B cell (primary cell): ENCODE results near the gene BIRC5.

Experiments used
- EZH2 ChIP-seq: IDR thresholded peaks from 2 replicates; pipeline ENCODE4 v1.6.1; 2012; ENCODE audit warnings: borderline replicate concordance, low read depth, mild to moderate bottlenecking, moderate library complexity, low read length; ENCODE audit not compliant: insufficient read depth, poor library complexity, severe bottlenecking
- TF ChIP-seq, protein P1 (sequence below): fragments of 200-600 bp; IDR thresholded peaks from one replicate; pipeline ENCODE4 v1.8.0; 2022; ENCODE audit warnings: antibody characterized with exemption, mild to moderate bottlenecking

DNA sequence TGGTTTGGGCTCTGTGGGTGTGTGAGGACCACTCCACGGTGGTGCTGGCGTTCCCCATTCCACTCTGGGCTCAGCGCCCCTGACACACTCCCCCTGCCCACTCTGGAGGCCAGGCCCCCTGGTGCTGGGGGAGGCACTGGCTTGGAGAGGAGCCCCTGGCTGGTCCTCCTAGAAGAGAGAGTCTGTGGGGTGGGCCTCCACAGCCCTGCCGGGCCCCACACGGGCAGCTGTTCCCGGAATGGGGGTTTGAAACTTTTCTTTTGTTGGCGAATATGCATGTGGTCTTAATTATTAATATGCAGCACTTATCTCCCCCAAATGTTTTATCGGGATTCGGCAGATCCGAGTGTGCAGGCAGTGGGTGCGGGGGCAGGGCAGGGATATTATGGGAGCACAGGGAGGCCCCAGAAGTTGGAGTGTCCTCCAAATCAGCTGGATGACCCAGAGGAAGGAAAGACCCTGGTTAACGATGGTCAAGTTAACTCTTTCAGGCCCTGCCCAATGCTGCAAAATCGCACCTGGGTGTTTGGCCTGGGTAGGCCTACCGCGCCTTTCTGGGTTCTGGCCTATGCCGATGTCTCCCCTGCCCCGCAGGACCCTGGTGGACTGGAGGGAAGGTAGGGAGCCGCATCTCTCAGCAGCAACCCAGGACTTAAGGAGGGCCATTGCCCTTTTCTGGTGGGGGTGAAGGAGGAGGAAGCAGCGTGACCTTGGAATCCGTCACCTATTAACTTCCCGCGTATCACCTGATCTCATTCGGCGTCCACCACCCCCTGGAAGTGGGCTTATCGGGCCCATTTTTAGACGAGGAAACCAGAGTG lies 53.4 kb downstream of the BIRC5 start:
- TF ChIP-seq, protein P1, sequence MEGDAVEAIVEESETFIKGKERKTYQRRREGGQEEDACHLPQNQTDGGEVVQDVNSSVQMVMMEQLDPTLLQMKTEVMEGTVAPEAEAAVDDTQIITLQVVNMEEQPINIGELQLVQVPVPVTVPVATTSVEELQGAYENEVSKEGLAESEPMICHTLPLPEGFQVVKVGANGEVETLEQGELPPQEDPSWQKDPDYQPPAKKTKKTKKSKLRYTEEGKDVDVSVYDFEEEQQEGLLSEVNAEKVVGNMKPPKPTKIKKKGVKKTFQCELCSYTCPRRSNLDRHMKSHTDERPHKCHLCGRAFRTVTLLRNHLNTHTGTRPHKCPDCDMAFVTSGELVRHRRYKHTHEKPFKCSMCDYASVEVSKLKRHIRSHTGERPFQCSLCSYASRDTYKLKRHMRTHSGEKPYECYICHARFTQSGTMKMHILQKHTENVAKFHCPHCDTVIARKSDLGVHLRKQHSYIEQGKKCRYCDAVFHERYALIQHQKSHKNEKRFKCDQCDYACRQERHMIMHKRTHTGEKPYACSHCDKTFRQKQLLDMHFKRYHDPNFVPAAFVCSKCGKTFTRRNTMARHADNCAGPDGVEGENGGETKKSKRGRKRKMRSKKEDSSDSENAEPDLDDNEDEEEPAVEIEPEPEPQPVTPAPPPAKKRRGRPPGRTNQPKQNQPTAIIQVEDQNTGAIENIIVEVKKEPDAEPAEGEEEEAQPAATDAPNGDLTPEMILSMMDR, result no peak
- no peak for TF ChIP-seq EZH2
